GM21825 (cell line): Measurements from ENCODE around the gene PODNL1.
A peak's percentile ranks its signal among the peaks of the same experiment; 100 is the strongest.

Source experiments
- ATAC-seq: cut with Tn5 transposase; IDR thresholded peaks from one replicate; pipeline ENCODE4 v1.9.1; 2021; ENCODE audit warnings: mild to moderate bottlenecking, moderate library complexity; ENCODE audit not compliant: unreplicated experiment

PODNL1 gene

DNA sequence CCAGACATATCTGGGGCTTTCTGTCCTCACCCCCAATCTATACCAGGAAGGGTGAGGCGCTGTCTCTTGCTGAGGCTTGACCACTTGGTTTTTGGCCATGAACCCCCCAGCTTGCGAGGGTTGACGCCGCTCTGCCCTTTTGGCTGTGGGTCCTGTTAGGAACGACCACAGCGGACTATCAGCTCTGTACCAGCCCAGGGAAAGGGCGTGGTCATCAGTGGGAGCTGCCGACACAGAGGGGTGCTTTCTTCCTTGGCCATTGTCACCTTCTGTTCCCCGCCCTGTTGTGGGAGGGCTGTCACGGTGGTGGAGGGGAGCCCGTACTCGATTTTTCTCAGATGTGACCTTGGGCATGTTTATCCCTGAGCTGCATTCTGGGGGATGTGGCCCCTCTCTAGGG, 19.8 kb upstream of the PODNL1 start:
- ATAC-seq = no peak

- ATAC-seq = no peak
Observed at GRCh38 chr19:13957051-13957450, 18.8 kb upstream of the PODNL1 start.

- ATAC-seq = no peak
Observed at GRCh38 chr19:13956365-13956744, 18.1 kb upstream of the PODNL1 start.

DNA sequence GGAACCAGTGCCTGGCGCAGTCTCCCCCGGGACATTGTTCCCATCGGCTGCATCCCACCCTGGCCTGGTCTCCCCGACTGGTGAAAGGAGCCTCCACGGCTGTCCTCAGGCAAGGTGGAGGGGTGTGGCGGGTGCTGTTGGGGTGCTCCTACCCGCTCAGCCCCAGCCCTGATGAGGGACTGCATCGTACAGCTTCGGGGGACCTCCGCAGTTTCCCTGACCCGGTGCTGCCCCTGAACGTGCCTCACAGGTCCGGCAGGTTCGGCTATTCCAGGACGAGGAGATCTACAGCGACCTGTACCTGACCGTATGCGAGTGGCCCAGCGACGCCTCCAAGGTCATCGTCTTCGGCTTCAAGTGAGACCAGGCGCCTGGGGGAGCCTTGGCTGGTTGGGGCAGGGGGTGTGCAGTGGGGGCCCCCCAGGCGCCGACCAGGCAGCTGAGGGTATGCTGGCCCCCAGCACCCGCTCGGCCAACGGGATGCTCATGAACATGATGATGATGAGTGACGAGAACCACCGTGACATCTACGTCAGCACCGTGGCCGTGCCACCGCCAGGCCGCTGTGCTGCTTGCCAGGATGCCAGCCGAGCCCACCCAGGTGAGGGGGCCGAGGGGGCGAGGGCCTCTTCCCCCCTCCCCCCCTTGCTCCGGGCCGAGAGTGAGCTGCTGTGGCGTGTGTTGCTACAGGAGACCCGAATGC, 17.6 kb upstream of the PODNL1 start:
- ATAC-seq = no peak

DNA sequence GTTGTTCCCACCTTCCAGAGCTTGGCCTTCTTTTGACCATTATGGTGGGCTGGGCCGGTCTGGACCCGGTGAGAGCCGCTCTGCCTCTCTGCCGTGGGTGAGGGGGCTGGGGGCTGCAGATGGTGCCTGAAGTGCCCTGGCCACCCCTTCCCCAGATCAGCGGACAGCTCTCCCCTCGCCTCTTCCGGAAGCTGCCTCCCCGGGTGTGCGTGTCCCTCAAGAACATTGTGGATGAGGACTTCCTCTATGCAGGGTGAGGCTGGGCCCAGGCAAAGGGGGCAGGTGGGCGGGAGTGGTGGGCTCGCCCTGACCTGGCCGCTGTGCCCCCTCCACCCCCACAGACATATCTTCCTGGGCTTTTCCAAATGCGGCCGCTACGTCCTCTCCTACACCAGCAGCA, 16.0 kb upstream of the PODNL1 start:
- ATAC-seq = no peak

DNA sequence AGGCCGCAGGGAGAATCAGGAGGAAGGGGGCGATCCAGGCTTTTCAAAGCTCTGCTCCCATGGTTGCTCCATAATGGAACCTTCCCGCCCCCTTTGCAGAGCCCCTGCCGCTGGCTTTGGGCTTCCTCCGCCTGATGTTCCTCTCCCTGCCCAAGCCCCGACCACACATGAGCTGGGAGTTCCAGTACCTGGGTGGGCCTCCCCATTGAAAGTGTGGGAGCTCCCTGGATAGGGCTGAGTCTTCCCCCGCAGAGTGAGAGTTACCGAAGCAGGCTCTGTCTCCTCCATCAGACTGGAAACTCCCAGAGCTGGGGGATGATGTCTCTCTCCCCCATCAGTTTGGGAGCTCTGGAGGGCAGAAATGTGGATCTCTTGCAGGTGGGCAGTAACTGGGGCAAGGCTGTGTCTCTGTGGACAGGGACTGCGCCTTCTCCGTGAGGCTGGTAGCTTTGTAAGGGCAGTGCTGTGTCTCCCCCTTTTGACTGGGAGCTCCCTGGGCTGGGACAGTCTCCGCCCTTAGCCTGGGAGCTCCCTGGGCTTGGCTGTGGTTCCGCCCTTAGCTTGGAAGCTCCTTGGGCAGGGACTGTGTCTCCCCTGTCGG, 14.8 kb upstream of the PODNL1 start:
- ATAC-seq = no peak

DNA sequence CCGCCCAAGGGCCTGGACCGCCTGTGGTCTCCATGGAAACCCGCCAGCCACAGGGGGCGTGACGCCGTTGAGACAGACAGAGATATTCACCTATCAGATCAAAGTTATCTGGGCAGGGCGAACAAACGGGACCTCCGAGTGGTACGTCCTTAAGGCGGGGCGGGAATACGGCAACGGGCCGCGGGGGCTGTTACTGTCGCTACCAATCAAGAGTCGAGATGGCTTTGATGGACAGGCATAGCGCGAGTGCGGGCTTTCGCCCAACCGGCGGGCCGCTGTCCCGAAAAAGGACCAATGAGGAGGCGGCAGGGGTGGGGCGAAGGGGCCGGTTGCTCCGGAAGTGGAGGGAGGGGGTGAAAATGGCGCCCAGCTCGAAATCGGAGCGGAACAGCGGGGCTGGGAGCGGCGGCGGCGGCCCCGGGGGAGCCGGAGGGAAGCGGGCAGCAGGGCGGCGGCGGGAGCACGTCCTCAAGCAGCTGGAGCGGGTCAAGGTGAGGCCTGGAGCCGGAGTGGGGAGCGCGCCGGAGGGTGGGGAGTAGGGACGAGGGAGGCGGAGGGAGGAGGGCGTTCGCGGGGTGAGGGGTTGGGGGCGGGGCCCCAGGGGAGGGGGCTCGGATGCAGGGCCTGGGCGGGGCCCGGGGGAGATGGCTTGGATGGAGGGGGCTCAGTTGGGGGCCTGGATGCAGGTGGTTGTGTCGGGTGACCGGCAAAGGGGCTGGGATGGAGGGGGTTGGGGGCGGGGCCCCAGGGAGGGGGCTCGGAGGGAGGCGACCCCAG, 14.1 kb upstream of the PODNL1 start, which contains the start of gene DCAF15:
Gene DCAF15, plus strand, starts transcription at position 356 of the 777 bp plus-strand sequence. Its CDS starts 4 bp downstream, at position 360.
- peak; percentile 95 for ATAC-seq

- ATAC-seq = no peak
Observed at GRCh38 chr19:13951799-13952153, 13.6 kb upstream of the PODNL1 start.

DNA sequence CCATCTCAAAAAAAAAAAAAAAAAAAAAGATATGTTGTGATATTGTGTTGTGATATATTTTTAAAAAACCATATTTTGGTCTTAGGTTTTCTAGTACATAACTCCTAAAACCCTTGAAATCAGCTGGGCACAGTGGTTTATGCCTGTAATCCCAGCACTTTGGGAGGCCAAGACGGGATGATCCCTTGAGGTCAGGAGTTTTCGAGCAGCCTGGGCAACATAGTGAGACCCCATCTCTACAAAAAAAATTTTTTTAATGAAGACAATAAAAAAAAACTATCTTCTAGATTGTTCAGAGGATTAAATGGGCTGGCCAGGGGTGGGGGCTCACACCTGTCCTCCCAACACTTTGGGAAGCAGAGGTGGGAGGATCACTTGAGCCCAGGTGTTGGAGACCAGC, 12.8 kb upstream of the PODNL1 start:
- no peak for ATAC-seq

DNA sequence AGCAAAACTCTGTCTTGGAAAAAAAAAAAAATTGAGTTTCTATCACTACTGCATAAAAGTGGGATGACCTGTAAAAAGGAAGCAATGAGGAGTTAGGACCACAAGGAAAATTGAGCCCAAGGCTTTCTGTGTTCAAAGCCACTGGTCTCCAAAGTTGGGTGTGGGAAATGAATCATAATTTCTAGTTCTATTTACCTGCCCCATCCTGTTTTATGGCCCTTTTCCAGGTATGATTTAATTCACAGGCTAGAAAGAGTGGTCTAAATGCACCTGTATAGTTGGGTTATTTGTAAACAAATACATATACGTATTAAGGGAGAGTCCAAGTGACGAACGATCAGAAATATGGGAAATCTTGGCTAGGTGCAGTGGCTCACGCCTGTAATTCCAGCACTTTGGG, 8.2 kb upstream of the PODNL1 start:
- ATAC-seq = no peak

DNA sequence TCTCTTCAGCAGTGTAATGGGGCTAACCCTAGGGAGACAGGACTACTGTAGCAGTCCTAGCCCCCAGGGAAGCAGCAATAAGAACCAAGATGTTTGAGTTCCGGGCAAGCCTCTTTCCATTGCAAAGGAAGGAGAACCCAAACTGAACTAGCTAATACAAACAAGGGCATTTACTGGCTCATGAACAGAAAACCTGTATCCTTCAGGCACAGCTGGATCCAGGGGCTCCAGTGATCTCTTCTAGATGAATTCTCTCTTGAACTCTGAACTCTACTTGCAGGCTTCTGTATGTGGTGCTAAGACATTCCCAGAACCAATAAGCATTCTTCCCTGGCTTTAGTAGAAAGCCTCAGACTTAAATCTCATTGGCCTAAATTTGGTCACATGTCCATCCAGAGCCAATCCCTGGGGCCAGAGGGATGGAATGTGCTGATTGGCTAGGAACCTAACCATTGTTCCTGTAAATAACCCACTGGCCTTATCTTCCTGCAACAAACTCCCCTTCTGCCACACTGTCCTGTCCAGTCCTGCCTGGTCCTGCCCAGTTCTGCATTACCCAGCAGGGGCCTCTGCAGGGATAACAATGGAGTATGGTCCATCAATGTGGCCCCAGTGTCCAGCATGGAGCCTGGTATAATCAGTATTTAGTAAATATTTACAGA, 3.9 kb upstream of the PODNL1 start:
- no peak for ATAC-seq

DNA sequence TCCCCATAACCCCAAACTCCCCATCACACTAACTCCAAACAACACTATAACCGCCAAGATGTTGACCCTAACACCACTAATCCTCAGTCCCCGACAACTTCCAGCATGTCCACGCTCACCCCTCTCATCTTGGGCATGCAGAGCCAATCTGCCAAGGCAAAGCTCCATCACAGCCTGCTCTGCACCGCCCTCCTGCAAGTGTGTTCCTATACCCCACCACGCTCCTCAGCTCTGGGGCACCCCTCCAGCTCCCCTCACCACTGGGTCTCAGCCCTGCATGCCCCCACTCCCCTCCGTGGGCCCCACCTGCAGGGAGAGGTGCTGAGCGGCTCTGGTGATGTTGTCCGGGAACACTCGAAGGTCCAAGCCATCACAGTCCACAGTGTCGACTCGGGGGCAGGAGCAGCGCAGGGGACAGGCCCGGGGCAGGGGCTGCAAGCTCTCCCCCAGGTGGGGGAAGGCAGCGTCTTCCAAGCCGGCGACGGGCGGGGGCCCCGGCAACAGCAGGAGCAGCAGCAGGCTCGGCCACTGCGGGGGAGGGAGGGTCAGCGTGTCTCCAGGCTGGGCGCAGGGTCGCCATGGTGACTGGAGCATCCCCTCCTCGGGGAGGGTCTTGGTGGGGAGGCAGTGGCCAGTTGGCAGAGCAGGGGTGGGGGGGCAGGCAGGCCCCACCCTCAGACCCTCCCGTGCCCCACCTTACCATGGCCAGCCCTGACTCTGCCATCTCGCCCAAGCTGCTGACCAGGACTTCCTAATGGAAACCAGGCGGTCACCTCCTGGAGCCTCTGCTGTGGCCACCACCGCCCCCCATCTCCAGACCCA, 527 bp downstream of the PODNL1 start:
- ATAC-seq = no peak

GRCh38 chr19:13935765-13936510, 2.3 kb downstream of the PODNL1 start:
- ATAC-seq = no peak

- no peak for ATAC-seq
Observed at GRCh38 chr19:13934785-13935109, 3.5 kb downstream of the PODNL1 start.

- ATAC-seq = no peak
Observed at GRCh38 chr19:13932911-13933393, 5.3 kb downstream of the PODNL1 start.

DNA sequence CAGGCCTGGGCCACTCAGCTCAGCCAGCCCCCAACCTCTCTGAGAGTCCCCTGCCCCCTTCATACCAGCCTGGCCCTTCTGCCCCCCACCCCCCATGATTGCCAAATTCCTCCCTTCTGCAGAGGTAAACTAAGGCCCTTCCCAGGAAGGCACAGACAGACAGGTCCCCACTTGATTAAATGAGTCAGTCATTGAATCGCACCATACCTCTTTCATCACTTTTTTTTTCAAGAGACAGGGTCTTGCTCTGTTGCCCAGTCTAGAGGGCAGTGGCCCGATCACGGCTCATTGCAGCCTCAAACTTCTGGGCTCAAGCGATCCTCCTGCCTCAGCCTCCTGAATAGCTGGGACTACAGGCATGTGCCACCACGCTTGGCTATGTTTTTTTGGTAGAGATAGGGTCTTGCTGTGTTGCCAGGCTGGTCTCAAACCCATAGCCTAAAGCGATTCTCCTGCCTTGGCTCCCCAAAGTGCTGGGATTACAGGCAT, 6.0 kb downstream of the PODNL1 start:
- no peak for ATAC-seq

GRCh38 chr19:13931391-13932148, 6.6 kb downstream of the PODNL1 start:
- no peak for ATAC-seq

DNA sequence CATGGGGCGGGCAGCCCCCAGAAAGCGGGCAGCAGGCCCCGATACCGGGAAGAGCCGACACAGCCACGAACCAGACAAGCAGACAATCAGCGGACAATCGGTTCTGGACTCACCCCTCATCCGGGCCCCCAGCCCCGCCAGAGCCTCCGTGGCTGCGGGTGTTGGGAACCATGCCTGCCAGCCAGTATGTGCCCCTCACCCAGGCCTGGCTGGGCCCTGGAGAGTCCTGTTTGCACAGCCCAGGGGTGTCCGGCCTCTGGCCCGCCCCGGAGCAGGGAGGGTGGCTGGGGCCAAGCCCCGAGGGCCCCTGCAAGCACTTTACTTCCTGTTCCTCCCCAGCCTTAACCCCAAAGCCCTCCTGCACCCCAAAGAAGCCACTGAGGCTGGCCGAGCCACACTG, 7.8 kb downstream of the PODNL1 start:
- no peak for ATAC-seq

DNA sequence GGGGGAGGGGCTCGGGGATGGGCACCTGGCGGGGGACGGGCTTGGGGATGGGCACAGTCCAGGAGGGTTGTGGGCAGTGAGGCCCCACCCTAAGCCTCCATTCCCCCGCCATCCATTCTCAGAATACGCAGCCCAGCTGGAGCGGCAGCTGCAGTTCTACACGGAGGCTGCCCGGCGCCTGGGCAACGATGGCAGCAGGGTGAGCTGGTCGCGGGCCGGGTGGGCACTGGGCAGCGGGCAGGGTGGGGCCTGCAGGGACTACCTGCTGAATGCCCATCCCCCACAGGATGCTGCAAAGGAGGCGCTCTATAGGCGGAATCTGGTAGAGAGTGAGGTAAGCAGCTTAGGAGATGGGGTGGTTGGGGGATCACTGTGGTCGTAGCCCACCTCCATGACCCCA, 8.3 kb downstream of the PODNL1 start:
- no peak for ATAC-seq
